ENCODE measurements around the gene HDGFL2.

- TF ChIP-seq, protein P1, sequence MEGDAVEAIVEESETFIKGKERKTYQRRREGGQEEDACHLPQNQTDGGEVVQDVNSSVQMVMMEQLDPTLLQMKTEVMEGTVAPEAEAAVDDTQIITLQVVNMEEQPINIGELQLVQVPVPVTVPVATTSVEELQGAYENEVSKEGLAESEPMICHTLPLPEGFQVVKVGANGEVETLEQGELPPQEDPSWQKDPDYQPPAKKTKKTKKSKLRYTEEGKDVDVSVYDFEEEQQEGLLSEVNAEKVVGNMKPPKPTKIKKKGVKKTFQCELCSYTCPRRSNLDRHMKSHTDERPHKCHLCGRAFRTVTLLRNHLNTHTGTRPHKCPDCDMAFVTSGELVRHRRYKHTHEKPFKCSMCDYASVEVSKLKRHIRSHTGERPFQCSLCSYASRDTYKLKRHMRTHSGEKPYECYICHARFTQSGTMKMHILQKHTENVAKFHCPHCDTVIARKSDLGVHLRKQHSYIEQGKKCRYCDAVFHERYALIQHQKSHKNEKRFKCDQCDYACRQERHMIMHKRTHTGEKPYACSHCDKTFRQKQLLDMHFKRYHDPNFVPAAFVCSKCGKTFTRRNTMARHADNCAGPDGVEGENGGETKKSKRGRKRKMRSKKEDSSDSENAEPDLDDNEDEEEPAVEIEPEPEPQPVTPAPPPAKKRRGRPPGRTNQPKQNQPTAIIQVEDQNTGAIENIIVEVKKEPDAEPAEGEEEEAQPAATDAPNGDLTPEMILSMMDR (IDR thresholded peaks at IDR 0.05; ENCODE audit: low read depth, low read length, missing input control) = no peak
- TF ChIP-seq RXRA (IDR thresholded peaks at IDR 0.05) (no peak), JUND (IDR thresholded peaks at IDR 0.05) (no peak), YY1 (IDR thresholded peaks at IDR 0.05) (no peak), TAF1 (conservative IDR thresholded peaks at IDR 0.05) (no peak), FOXA2 (IDR thresholded peaks at IDR 0.05) (no peak), SP1 (IDR thresholded peaks at IDR 0.05) (no peak), EGR1 (IDR thresholded peaks at IDR 0.05; ENCODE audit: low read depth in 2 of 2) (no peak)
These were observed 21.2 kb downstream of the HDGFL2 start for GRCh38 chr19:4493104-4493928.

Measured in liver (tissue), 3 donors.